Liver (tissue), 9 donors: ENCODE results near the gene SPHK2. TPM values are rescaled to one million over a fixed set of nuclear protein-coding genes. Genes with fewer than 3 reads are reported as not detected.

ENCODE experiments used
- DNase-seq: peaks from one replicate; pipeline ENCODE4 v3.0.0-alpha.2; 2017; ENCODE audit warnings: low spot score
- H3K27ac ChIP-seq, 2 donors: one replicate each; pipeline ENCODE4 v1.7.0; 2013; ENCODE audit warnings: inconsistent platforms in 2 of 2, low read length in 2 of 2, control low read depth in 1 of 2, low read depth in 1 of 2, mild to moderate bottlenecking in 1 of 2
- H3K27me3 ChIP-seq, 4 donors: one replicate each; pipeline versions ENCODE4 v1.6.1 to v1.7.0; 2013; ENCODE audit warnings: low read length in 3 of 4, inconsistent platforms in 1 of 4, mild to moderate bottlenecking in 1 of 4, moderate library complexity in 1 of 4; ENCODE audit not compliant: control insufficient read depth in 4 of 4, insufficient read depth in 4 of 4
- H3K36me3 ChIP-seq, 4 donors: one replicate each; pipeline versions ENCODE4 v1.6.1 to v1.7.0; 2013; ENCODE audit warnings: low read length in 3 of 4, mild to moderate bottlenecking in 3 of 4, low read depth in 1 of 4, moderate library complexity in 1 of 4; ENCODE audit not compliant: control insufficient read depth in 4 of 4, insufficient read depth in 3 of 4
- H3K4me1 ChIP-seq, 4 donors: one replicate each; pipeline versions ENCODE4 v1.6.1 to v1.7.0; 2013; ENCODE audit warnings: low read length in 3 of 4, mild to moderate bottlenecking in 3 of 4, moderate library complexity in 1 of 4; ENCODE audit not compliant: control insufficient read depth in 4 of 4, insufficient read depth in 4 of 4
- H3K4me3 ChIP-seq, 3 donors: one replicate each; pipeline versions ENCODE4 v1.6.1 to v1.7.0; 2013; ENCODE audit warnings: low read length in 3 of 3, control low read depth in 1 of 3, low read depth in 1 of 3, mild to moderate bottlenecking in 1 of 3
- H3K9ac ChIP-seq, 2 donors: one replicate each; pipeline ENCODE4 v1.7.0; 2013; ENCODE audit warnings: low read length in 2 of 2, mild to moderate bottlenecking in 2 of 2, moderate library complexity in 2 of 2, control low read depth in 1 of 2, low read depth in 1 of 2
- H3K9me3 ChIP-seq, 4 donors: one replicate each; pipeline versions ENCODE4 v1.6.1 to v1.7.0; 2013; ENCODE audit warnings: low read length in 3 of 4; ENCODE audit not compliant: control insufficient read depth in 4 of 4
- EGR1 ChIP-seq, 2 donors: IDR thresholded peaks; 2 replicates each; pipeline ENCODE4 v1.6.1; 2016 to 2018; ENCODE audit warnings: antibody characterized with exemption in 2 of 2, low read depth in 2 of 2
- FOXA1 ChIP-seq: IDR thresholded peaks from 2 replicates; pipeline ENCODE4 v1.6.1; 2016; ENCODE audit warnings: antibody characterized with exemption
- FOXA2 ChIP-seq: IDR thresholded peaks from 2 replicates; pipeline ENCODE4 v1.6.1; 2016; ENCODE audit warnings: antibody characterized with exemption
- GABPA ChIP-seq, 2 donors: IDR thresholded peaks in 1 of 2; conservative IDR thresholded peaks in 1 of 2; 2 replicates each; pipeline ENCODE4 v1.6.1; 2016; ENCODE audit warnings: antibody characterized with exemption in 2 of 2, mild to moderate bottlenecking in 1 of 2, moderate library complexity in 1 of 2
- HNF4G ChIP-seq: IDR thresholded peaks from 2 replicates; pipeline ENCODE4 v1.6.1; 2016; ENCODE audit warnings: antibody characterized with exemption
- JUND ChIP-seq, 2 donors: IDR thresholded peaks; 2 replicates each; pipeline ENCODE4 v1.6.1; 2016; ENCODE audit warnings: antibody characterized with exemption in 2 of 2
- RXRA ChIP-seq, 2 donors: IDR thresholded peaks; 2 replicates each; pipeline ENCODE4 v1.6.1; 2017 to 2018; ENCODE audit warnings: antibody characterized with exemption in 2 of 2, mild to moderate bottlenecking in 1 of 2
- SP1 ChIP-seq: IDR thresholded peaks from 2 replicates; pipeline ENCODE4 v1.6.1; 2018; ENCODE audit warnings: antibody characterized with exemption, mild to moderate bottlenecking
- TAF1 ChIP-seq: conservative IDR thresholded peaks from 2 replicates; pipeline ENCODE4 v1.6.1; 2016; ENCODE audit warnings: antibody characterized with exemption, mild to moderate bottlenecking
- YY1 ChIP-seq: IDR thresholded peaks from 2 replicates; pipeline ENCODE4 v1.6.1; 2016; ENCODE audit warnings: antibody characterized with exemption, mild to moderate bottlenecking
- WGBS: extraction: QIAGEN DNeasy Blood & Tissue Kit; methylation state at CpG from one replicate; pipeline ENCODE4 v1.1.7; 2013; 5-methylcytosine and 5-hydroxymethylcytosine counted together
- polyA plus RNA-seq, 2 donors: library from polyadenylated mRNA; stranded (reverse) in 1 of 2; unstranded in 1 of 2; fragments of 200-250 nt in 1 of 2; fragments of >200 nt in 1 of 2; fragmentation: Nextera tagmentation in 1 of 2; extraction: Ambion mirVana in 1 of 2; gene quantifications; one replicate each; pipeline versions ENCODE4 v1.2.1 to v1.2.3, GENCODE V29; 2013 to 2015
- total RNA-seq, 2 donors: library from RNA; depleted of rRNA; stranded (reverse); fragments of >200 nt; gene quantifications; one replicate each; pipeline ENCODE4 v1.2.3, GENCODE V29; 2014
- TF ChIP-seq, protein P1 (sequence below): fragments of 150-350 bp; IDR thresholded peaks from 2 replicates; pipeline ENCODE4 v1.5.1; 2017; ENCODE audit warnings: improper control_type of control experiment, low read depth, low read length; ENCODE audit not compliant: missing input control
- TF ChIP-seq, protein P2 (sequence below): IDR thresholded peaks from 2 replicates; pipeline ENCODE4 v1.6.1; 2016; ENCODE audit warnings: antibody characterized with exemption
- TF ChIP-seq, protein P3 (sequence below): IDR thresholded peaks from 2 replicates; pipeline ENCODE4 v1.6.1; 2016; ENCODE audit warnings: antibody characterized with exemption
- donor health status: healthy.
- donor health status: healthy.
- donor health status: healthy.
- donor health status: healthy.
- donor health status: healthy.

SPHK2 gene
- total and polyA plus RNA-seq, 4 donors, result 9.6 to 17.3 (median 12.3) TPM

DNA sequence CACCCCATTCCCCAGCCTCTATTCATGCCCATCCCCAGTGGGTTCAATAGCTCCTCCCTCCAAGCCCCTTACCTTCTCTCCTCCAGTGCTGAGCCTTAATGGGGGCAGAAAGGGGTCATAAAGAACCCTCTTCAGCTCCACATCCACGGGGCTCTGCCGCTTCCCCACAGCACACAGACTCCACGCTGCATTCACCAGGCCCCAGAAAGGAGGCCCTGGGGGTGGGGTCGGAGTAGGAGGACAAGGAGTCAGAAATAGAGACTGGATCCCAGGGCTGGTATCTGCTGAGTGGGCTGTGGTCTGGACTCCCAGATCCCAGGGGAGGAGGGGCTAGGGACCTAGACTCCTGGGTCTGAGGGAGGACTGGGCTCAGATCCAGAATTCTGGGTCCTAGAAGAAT lies 25.0 kb downstream of the SPHK2 start:
- H3K9ac ChIP-seq, result no peak overlapping the region
- DNase-seq, result no peak
- no peak overlapping the region for H3K27ac ChIP-seq
- H3K4me3 ChIP-seq, result no peak overlapping the region
- H3K36me3 ChIP-seq, result no peaks in the 10 kb centered on the region
- H3K27me3 ChIP-seq, result no peaks in the 10 kb centered on the region
- H3K9me3 ChIP-seq, result no peaks in the 10 kb centered on the region
- H3K4me1 ChIP-seq, result peaks cover 2 to 21% (median 12%) of the 10 kb centered on the region in 4 donors
- 79% methylated on average over 4 of the region's 4 CpGs for WGBS
- TF ChIP-seq, protein P1, sequence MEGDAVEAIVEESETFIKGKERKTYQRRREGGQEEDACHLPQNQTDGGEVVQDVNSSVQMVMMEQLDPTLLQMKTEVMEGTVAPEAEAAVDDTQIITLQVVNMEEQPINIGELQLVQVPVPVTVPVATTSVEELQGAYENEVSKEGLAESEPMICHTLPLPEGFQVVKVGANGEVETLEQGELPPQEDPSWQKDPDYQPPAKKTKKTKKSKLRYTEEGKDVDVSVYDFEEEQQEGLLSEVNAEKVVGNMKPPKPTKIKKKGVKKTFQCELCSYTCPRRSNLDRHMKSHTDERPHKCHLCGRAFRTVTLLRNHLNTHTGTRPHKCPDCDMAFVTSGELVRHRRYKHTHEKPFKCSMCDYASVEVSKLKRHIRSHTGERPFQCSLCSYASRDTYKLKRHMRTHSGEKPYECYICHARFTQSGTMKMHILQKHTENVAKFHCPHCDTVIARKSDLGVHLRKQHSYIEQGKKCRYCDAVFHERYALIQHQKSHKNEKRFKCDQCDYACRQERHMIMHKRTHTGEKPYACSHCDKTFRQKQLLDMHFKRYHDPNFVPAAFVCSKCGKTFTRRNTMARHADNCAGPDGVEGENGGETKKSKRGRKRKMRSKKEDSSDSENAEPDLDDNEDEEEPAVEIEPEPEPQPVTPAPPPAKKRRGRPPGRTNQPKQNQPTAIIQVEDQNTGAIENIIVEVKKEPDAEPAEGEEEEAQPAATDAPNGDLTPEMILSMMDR, result no peak
- TF ChIP-seq FOXA2 (no peak), TAF1 (no peak), JUND (IDR thresholded peaks at IDR 0.05) (no peak)

DNA sequence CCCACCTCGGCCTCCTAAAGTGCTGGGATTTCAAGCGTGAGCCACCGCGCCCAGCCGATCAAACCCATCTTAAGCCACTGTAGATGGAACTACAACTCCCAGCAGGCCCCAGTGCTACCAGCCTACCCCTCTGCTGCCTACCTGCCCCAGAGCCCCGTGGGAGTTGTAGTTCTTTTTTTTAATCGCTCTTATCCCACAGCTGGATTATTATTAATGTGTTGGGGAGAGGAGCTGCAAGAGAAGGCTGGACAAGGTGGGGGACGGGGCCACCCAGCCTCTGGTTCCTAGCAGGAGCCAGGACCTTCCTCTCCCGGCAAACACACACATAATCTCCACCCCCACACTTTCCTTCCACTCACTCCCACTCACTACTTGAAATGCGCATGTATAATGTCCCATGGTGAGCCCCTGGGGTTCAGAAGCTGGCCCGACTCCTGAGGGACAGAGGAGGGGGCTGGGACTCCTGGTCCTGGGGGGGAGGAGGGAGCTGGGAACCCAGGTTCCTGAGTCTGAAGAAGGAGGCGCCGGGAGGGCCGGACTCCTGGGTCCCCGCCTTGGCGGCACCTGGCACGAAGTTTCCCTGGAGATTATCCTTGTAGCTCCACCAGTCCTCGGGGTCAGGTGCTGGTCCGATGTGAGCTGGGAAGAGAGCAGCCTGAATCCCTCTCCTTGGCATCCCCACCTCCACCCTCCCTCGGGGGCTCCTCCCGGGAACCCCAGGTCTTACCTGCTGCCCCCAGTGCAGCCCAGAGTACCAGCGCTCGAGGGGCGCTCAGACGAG lies 25.7 kb downstream of the SPHK2 start:
- peak overlapping the region; percentile 64 to 82 for H3K27ac ChIP-seq

More for the DNA sequence above, 25.7 kb downstream of the SPHK2 start:
- Histone ChIP-seq H3K9me3 (no peaks in the 10 kb centered on the region), H3K36me3 (no peaks in the 10 kb centered on the region), H3K4me1 (peaks cover 2 to 21% (median 12%) of the 10 kb centered on the region in 4 donors), H3K4me3 (no peak overlapping the region), H3K27me3 (no peaks in the 10 kb centered on the region), H3K9ac (peak overlapping the region; percentile 32 to 34)
- TF ChIP-seq GABPA (IDR thresholded peaks at IDR 0.05 in 1 of 2, conservative IDR thresholded peaks at IDR 0.05 in 1 of 2), result no peak
- TF ChIP-seq, protein P1, result no peak
- TF ChIP-seq, protein P2, sequence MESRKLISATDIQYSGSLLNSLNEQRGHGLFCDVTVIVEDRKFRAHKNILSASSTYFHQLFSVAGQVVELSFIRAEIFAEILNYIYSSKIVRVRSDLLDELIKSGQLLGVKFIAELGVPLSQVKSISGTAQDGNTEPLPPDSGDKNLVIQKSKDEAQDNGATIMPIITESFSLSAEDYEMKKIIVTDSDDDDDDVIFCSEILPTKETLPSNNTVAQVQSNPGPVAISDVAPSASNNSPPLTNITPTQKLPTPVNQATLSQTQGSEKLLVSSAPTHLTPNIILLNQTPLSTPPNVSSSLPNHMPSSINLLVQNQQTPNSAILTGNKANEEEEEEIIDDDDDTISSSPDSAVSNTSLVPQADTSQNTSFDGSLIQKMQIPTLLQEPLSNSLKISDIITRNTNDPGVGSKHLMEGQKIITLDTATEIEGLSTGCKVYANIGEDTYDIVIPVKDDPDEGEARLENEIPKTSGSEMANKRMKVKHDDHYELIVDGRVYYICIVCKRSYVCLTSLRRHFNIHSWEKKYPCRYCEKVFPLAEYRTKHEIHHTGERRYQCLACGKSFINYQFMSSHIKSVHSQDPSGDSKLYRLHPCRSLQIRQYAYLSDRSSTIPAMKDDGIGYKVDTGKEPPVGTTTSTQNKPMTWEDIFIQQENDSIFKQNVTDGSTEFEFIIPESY, result no peak
- no peak for TF ChIP-seq FOXA2
- TF ChIP-seq EGR1 (IDR thresholded peaks at IDR 0.05; ENCODE audit: low read depth in 2 of 2), result no peak
- TF ChIP-seq SP1, result no peak
- no peak for TF ChIP-seq RXRA (IDR thresholded peaks at IDR 0.05)
- no peak for TF ChIP-seq FOXA1
- TF ChIP-seq, protein P3, sequence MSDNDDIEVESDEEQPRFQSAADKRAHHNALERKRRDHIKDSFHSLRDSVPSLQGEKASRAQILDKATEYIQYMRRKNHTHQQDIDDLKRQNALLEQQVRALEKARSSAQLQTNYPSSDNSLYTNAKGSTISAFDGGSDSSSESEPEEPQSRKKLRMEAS, result no peak
- no peak for TF ChIP-seq HNF4G
- no peak for TF ChIP-seq YY1
- peak; percentile 74 for DNase-seq
- 13% methylated on average over 25 of the region's 25 CpGs for WGBS
